SJSA1 (cell line): ENCODE data around the gene LPIN3. TPM values are rescaled to one million over a fixed set of nuclear protein-coding genes. Genes with fewer than 3 reads are reported as not detected.

Source experiments
- DNase-seq, 2 experiments: peaks; one replicate each; pipeline ENCODE4 v3.0.0-alpha.2; 2015 to 2020; ENCODE audit warnings: low spot score in 2 of 2, low read depth in 1 of 2
- H3K27ac ChIP-seq: fragments of 250-450 bp; sonication (Bioruptor Pico); 2 replicates; pipeline ENCODE4 v1.5.1; 2020; ENCODE audit warnings: mild to moderate bottlenecking, moderate library complexity
- H3K27me3 ChIP-seq: fragments of 250-450 bp; sonication (Bioruptor Pico); replicated peaks from 2 replicates; pipeline ENCODE4 v1.5.1; 2020; ENCODE audit warnings: mild to moderate bottlenecking, moderate library complexity
- H3K36me3 ChIP-seq: fragments of 250-450 bp; sonication (Bioruptor Pico); 2 replicates; pipeline ENCODE4 v1.5.1; 2020; ENCODE audit warnings: mild to moderate bottlenecking
- H3K4me1 ChIP-seq: fragments of 250-450 bp; sonication (Bioruptor Pico); replicated peaks from 2 replicates; pipeline ENCODE4 v1.6.1; 2021; ENCODE audit warnings: mild to moderate bottlenecking
- H3K4me3 ChIP-seq: fragments of 250-450 bp; sonication (Bioruptor Pico); 2 replicates; pipeline ENCODE4 v1.5.1; 2020; ENCODE audit warnings: mild to moderate bottlenecking
- H3K9me3 ChIP-seq: fragments of 250-450 bp; sonication (Bioruptor Pico); replicated peaks from 2 replicates; pipeline ENCODE4 v1.5.1; 2020; ENCODE audit warnings: mild to moderate bottlenecking
- total RNA-seq: library from RNA; depleted of rRNA; stranded (reverse); fragments of >200 nt; shearing (Covaris generic); gene quantifications from 2 replicates; pipeline ENCODE4 v1.2.3, GENCODE V29; 2014

Gene LPIN3
- total RNA-seq, 1 experiment from 2014 or later = not detected

DNA sequence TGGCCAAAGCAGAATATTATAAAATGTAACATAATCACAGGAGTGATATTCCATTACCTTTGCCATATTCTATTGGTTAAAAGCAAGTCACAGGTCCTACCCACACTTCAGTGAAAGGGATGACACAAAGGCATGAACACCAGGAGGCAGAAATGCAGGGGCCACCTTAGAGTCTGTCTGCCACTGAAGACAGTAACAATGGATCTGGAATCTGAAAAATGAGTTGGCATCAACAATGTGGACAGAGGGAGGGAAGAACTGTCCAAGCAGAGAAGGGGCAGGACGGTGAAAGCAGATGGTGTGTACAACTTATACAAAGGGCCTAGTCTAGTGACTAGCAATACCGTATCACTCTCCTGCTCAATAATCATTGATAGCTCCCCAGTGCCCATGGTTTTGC, 6.6 kb upstream of the LPIN3 start:
- peak in 1 of 2 experiments; percentile 61 for DNase-seq
- Histone ChIP-seq H3K4me1 (peaks cover 29% of the 10 kb centered on the region), H3K9me3 (no peaks in the 10 kb centered on the region), H3K27ac (peak overlapping the region; percentile 16; the same call in 1 of the 2 replicates), H3K4me3 (no peak overlapping the region), H3K27me3 (no peaks in the 10 kb centered on the region), H3K36me3 (no peaks in the 10 kb centered on the region)

- Histone ChIP-seq H3K36me3 (no peaks in the 10 kb centered on the region), H3K27me3 (no peaks in the 10 kb centered on the region), H3K27ac (peak overlapping the region; percentile 16), H3K4me3 (no peak overlapping the region), H3K4me1 (peaks cover 22% of the 10 kb centered on the region), H3K9me3 (no peaks in the 10 kb centered on the region)
- no peak for DNase-seq
These were observed 5.9 kb upstream of the LPIN3 start for GRCh38 chr20:41334443-41335421.

- H3K9me3 ChIP-seq = no peaks in the 10 kb centered on the region
- H3K4me1 ChIP-seq = peaks cover 17% of the 10 kb centered on the region
- H3K4me3 ChIP-seq = no peak overlapping the region
- H3K27me3 ChIP-seq = no peaks in the 10 kb centered on the region
- no peaks in the 10 kb centered on the region for H3K36me3 ChIP-seq
- H3K27ac ChIP-seq = no peak overlapping the region
- no peak for DNase-seq
These were observed 5.0 kb upstream of the LPIN3 start for GRCh38 chr20:41335591-41335990.

- Histone ChIP-seq H3K36me3 (no peaks in the 10 kb centered on the region), H3K9me3 (no peaks in the 10 kb centered on the region), H3K4me3 (no peak overlapping the region), H3K4me1 (peaks cover 17% of the 10 kb centered on the region), H3K27me3 (no peaks in the 10 kb centered on the region), H3K27ac (no peak overlapping the region)
- no peak for DNase-seq
These were observed 3.7 kb upstream of the LPIN3 start for GRCh38 chr20:41336711-41337492.

DNA sequence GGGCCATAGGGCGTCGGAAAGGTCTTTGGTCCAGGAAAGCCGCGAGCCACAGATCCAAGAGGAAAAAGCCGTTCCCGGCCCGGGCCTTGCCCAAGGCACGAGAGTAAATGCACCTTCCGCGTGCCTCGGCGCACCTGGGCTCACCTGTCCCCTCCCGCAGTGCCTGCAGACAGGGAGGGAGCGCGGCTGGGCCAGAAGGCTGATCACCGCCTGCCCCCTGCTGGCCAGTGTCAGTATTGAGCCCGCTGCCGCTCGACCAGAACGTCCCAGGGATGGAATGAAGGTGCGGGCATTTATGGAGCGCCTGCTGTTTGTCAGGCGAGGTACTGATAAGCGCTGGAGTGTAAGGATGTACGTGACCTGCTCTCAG, 679 bp upstream of the LPIN3 start:
- peaks cover 4% of the 10 kb centered on the region for H3K4me1 ChIP-seq
- H3K4me3 ChIP-seq = no peak overlapping the region
- no peak overlapping the region for H3K27ac ChIP-seq
- peak; percentile 66 for DNase-seq
- H3K27me3 ChIP-seq = no peaks in the 10 kb centered on the region
- no peaks in the 10 kb centered on the region for H3K9me3 ChIP-seq
- H3K36me3 ChIP-seq = no peaks in the 10 kb centered on the region

DNA sequence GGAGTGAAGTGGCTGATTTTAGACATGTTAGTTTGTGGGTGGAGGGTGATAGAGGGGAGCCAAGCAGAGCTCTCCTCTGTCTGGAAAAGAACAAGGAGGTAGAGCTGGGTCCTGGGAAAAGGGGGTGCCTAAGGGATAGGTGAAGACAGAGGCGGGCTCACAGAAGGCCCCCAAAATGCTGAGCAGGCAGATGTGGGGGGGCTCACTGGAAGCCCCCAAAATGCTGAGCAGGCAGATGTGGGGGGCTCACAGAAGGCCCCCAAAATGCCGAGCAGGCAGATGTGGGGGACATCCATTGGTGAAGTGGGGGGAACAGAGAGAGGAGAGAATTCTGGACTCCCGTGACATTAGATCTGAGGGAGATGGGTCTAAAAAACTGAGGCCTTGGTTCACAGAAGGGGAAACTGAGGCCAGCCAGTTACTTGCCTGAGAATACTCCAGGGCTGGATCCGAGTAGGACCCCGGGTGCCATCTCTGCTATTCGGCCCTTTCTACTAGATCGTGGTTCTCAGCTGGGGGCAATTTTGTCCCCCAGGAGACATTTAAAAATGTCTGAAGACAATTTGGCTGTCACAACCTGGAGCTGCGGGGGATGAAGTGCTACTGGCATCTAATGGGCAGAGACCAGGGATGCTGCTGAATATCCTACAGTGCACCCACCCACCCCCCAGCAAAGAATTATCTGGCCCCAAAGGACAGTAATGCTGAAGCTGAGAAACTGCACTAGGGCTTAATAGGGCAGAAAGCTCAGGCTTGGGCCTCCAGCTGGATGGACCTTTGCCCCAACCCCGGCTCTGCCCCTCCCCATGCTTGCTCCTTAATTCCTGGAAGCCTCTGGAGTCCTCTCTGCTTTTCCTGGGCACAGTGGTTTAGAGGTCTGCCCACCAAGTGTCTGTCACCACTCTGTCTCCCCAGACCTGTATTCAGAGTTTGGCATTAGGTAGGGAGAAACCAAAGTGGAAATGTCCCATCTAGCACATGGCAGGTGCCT, 2.1 kb downstream of the LPIN3 start:
- Histone ChIP-seq H3K9me3 (no peaks in the 10 kb centered on the region), H3K27ac (no peak overlapping the region), H3K4me3 (no peak overlapping the region), H3K27me3 (no peaks in the 10 kb centered on the region), H3K36me3 (no peaks in the 10 kb centered on the region), H3K4me1 (peaks cover 3% of the 10 kb centered on the region)
- DNase-seq = no peak

- H3K36me3 ChIP-seq = no peaks in the 10 kb centered on the region
- no peak overlapping the region for H3K27ac ChIP-seq
- no peak overlapping the region for H3K4me3 ChIP-seq
- DNase-seq = no peak
- peaks cover 3% of the 10 kb centered on the region for H3K4me1 ChIP-seq
- no peaks in the 10 kb centered on the region for H3K9me3 ChIP-seq
- H3K27me3 ChIP-seq = no peaks in the 10 kb centered on the region
These were observed 3.9 kb downstream of the LPIN3 start for GRCh38 chr20:41344477-41344876.

- no peaks in the 10 kb centered on the region for H3K36me3 ChIP-seq
- DNase-seq = no peak
- no peak overlapping the region for H3K27ac ChIP-seq
These were observed 4.5 kb downstream of the LPIN3 start for GRCh38 chr20:41344938-41345728.

DNA sequence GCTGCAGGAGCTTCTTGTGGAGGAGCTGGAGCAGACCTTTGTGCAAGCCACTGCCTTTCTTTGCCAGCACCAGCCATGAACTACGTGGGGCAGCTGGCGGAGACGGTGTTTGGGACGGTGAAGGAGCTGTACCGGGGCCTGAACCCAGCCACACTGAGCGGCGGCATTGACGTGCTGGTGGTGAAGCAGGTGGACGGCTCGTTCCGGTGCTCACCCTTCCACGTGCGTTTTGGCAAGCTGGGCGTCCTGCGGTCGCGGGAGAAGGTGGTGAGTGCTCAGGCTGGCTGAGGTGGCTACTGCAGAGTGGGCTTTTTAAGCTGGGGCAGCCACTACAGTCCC, 5.1 kb downstream of the LPIN3 start:
- no peak overlapping the region for H3K4me3 ChIP-seq
- no peaks in the 10 kb centered on the region for H3K9me3 ChIP-seq
- no peaks in the 10 kb centered on the region for H3K4me1 ChIP-seq
- no peaks in the 10 kb centered on the region for H3K27me3 ChIP-seq
- H3K36me3 ChIP-seq = no peaks in the 10 kb centered on the region
- no peak overlapping the region for H3K27ac ChIP-seq
- DNase-seq = no peak

More at GRCh38 chr20:41344938-41345728, 4.5 kb downstream of the LPIN3 start:
- no peaks in the 10 kb centered on the region for H3K27me3 ChIP-seq
- H3K4me1 ChIP-seq = no peaks in the 10 kb centered on the region; the same call in 1 of the 2 replicates
- no peaks in the 10 kb centered on the region for H3K9me3 ChIP-seq
- H3K4me3 ChIP-seq = no peak overlapping the region

DNA sequence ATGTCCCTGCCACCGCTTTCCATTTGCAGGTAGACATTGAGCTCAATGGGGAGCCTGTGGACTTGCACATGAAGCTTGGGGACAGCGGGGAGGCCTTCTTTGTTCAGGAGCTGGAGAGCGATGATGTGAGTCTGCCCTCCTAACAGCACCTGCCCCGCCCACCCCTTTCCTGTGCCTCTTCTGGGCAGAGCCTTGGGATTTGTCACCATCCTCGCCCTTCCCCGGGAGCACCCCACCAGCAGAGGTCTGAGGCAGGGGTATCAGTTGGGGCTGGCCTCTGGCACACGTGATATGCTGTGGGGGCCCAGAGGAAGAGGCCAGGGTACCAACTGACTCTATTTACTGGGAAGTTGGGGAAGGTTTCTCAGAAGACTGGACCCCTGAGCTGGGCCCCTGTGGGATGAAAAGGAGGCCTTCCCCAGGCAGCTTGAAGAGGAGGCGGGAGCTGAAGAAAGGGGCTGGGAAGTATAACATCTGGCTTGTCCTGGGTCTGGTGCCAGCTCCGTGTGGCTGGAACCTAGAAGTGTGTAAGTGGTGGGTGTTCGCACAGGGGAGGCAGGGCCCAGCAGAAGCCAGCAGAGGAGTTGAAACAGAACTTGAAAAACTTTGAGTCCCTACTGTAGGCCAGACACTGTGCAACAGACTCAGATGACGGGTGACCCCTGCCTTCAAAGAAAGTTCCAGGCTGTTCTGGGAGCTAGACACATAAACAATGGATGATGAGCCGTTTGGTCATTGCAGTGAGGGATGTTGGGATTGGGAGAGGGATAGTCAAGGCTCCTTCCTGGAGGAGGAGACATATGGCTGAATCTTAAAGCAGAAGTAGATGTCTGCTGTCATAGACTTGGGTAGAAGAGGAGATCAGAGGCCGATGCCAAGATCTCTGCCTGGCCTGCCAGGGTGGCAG, 7.2 kb downstream of the LPIN3 start:
- no peak overlapping the region for H3K4me3 ChIP-seq
- H3K9me3 ChIP-seq = no peaks in the 10 kb centered on the region
- no peaks in the 10 kb centered on the region for H3K36me3 ChIP-seq
- no peaks in the 10 kb centered on the region for H3K27me3 ChIP-seq
- no peaks in the 10 kb centered on the region for H3K4me1 ChIP-seq
- no peak overlapping the region for H3K27ac ChIP-seq
- DNase-seq = no peak

GRCh38 chr20:41348430-41349172, 8.0 kb downstream of the LPIN3 start:
- Histone ChIP-seq H3K27ac (no peak overlapping the region), H3K9me3 (no peaks in the 10 kb centered on the region), H3K36me3 (no peaks in the 10 kb centered on the region), H3K27me3 (no peaks in the 10 kb centered on the region), H3K4me3 (no peak overlapping the region), H3K4me1 (no peaks in the 10 kb centered on the region)
- DNase-seq = no peak
